Peyer's patch (tissue), 4 donors: ENCODE results near the gene PKD1.
"Not testable (repeated sequence)": the region's sequence is repeated elsewhere in the genome, so short reads cannot be mapped to it uniquely, and the experiment has no call there.

Experiments
- CTCF ChIP-seq, 6 experiments: fragments of 450-650 bp in 4 of 6; fragments of 200-600 bp in 2 of 6; sonication (generic) in 1 of 6; IDR thresholded peaks; one replicate each; pipeline ENCODE4 v1.5.1; 2017 to 2019; ENCODE audit warnings: antibody characterized with exemption in 6 of 6, mild to moderate bottlenecking in 3 of 6, moderate library complexity in 1 of 6
- POLR2A ChIP-seq, 2 donors: fragments of 450-650 bp; IDR thresholded peaks; one replicate each; pipeline ENCODE4 v1.5.1; 2017; ENCODE audit warnings: antibody characterized with exemption in 2 of 2, mild to moderate bottlenecking in 2 of 2, moderate library complexity in 2 of 2

DNA sequence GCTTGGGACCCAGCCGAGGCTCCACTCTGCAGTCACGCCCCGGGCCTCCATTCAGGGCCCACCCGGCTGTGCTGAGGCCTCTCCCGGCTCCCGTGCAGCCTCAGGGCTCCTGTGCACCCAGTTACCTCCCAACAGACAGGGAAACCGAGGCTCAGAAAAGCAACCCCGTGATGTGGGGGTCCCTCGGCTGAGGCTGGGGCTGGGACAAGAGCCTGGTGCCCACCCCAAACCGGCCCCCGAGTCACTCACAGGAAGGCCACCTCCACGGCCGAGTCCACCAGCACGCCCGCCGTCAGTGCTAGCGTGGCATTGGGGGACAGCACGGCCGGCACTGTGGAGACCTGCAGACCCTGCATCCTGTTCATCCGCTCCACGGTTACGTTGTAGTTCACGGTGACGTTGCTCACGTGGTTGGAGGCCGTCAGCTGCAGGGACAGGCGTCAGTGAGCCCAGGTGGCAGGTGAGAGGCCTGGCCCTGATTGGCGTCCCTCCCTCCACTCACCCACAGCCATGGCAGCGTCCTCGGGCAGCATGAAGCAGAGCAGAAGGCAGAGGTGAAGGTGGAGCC, 23.1 kb downstream of the PKD1 start:
- not testable (repeated sequence) for TF ChIP-seq CTCF, POLR2A (IDR thresholded peaks at IDR 0.05)
